Measurements from ENCODE around the gene STARD13. TPM values are rescaled to one million over a fixed set of nuclear protein-coding genes. Genes with fewer than 3 reads are reported as not detected.

The STARD13 gene
- total RNA-seq, 1 experiment from 2014 or later = 1.2 TPM

- no peaks in the 10 kb centered on the region for H3K9me3 ChIP-seq (ENCODE audit: low read length)
- no peak overlapping the region for H3K4me2 ChIP-seq (ENCODE audit: low read depth, low read length, poor library complexity, severe bottlenecking)
- no peaks in the 10 kb centered on the region for H3K9me2 ChIP-seq (replicated peaks; ENCODE audit: insufficient read depth, low read length)
- no peaks in the 10 kb centered on the region for H3K36me3 ChIP-seq (ENCODE audit: insufficient read depth, low read length)
- H3K9ac ChIP-seq (ENCODE audit: low read length) = no peak overlapping the region
- H3K4me3 ChIP-seq (ENCODE audit: low read length) = no peak overlapping the region
- no peaks in the 10 kb centered on the region for H3K79me2 ChIP-seq (ENCODE audit: low read length)
- H2AFZ ChIP-seq (ENCODE audit: low read length) = no peak overlapping the region
- DNase-seq = no peak
- H3K27ac ChIP-seq (ENCODE audit: low read length) = no peak overlapping the region
- H3K27me3 ChIP-seq (ENCODE audit: low read length) = no peaks in the 10 kb centered on the region
- H4K20me1 ChIP-seq (ENCODE audit: insufficient read depth, low read depth, low read length) = no peaks in the 10 kb centered on the region
- H3K4me1 ChIP-seq (ENCODE audit: low read length) = no peaks in the 10 kb centered on the region
Measured at GRCh38 chr13:33100886-33101285, 184.7 kb downstream of the STARD13 start.

DNA sequence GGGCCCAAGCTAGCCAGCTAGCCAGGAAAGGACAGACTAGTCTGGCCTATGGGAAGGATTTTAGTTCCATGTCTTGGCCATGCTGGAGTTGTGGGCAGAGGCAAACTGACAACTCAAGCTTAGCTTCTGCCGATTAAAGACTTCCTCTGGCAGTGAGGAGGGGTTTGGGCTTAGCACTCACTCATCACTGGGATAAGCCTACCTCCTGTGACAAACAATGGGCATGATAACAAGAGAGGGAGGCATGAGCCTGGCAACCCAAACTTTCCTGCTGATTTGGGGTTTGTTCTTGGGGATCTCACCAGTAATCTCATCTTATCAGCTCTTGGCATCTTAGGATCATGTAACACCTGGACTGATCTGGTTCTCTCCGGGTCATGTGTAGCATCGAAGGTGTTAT, 185.7 kb downstream of the STARD13 start:
- Histone ChIP-seq H3K4me3 (ENCODE audit: low read length) (no peak overlapping the region), H3K4me2 (ENCODE audit: low read depth, low read length, poor library complexity, severe bottlenecking) (no peak overlapping the region), H3K9ac (ENCODE audit: low read length) (no peak overlapping the region), H4K20me1 (ENCODE audit: insufficient read depth, low read depth, low read length) (no peaks in the 10 kb centered on the region), H3K9me3 (ENCODE audit: low read length) (no peaks in the 10 kb centered on the region), H3K79me2 (ENCODE audit: low read length) (no peaks in the 10 kb centered on the region), H3K27ac (ENCODE audit: low read length) (no peak overlapping the region), H3K27me3 (ENCODE audit: low read length) (no peaks in the 10 kb centered on the region), H2AFZ (ENCODE audit: low read length) (no peak overlapping the region), H3K36me3 (ENCODE audit: insufficient read depth, low read length) (no peaks in the 10 kb centered on the region), H3K4me1 (ENCODE audit: low read length) (no peaks in the 10 kb centered on the region), H3K9me2 (replicated peaks; ENCODE audit: insufficient read depth, low read length) (no peaks in the 10 kb centered on the region)
- no peak for DNase-seq

GRCh38 chr13:33096886-33097605, 188.5 kb downstream of the STARD13 start:
- H3K4me1 ChIP-seq (ENCODE audit: low read length) = peaks cover 6% of the 10 kb centered on the region
- H3K9me3 ChIP-seq (ENCODE audit: low read length) = no peaks in the 10 kb centered on the region
- no peak overlapping the region for H3K27ac ChIP-seq (ENCODE audit: low read length)
- no peaks in the 10 kb centered on the region for H3K36me3 ChIP-seq (ENCODE audit: insufficient read depth, low read length)
- no peaks in the 10 kb centered on the region for H4K20me1 ChIP-seq (ENCODE audit: insufficient read depth, low read depth, low read length)
- H2AFZ ChIP-seq (ENCODE audit: low read length) = no peak overlapping the region
- no peaks in the 10 kb centered on the region for H3K9me2 ChIP-seq (replicated peaks; ENCODE audit: insufficient read depth, low read length)
- H3K27me3 ChIP-seq (ENCODE audit: low read length) = no peaks in the 10 kb centered on the region
- no peak overlapping the region for H3K9ac ChIP-seq (ENCODE audit: low read length)
- no peak overlapping the region for H3K4me3 ChIP-seq (ENCODE audit: low read length)
- peak; percentile 12 for DNase-seq
- H3K79me2 ChIP-seq (ENCODE audit: low read length) = no peaks in the 10 kb centered on the region
- H3K4me2 ChIP-seq (ENCODE audit: low read depth, low read length, poor library complexity, severe bottlenecking) = no peak overlapping the region

DNA sequence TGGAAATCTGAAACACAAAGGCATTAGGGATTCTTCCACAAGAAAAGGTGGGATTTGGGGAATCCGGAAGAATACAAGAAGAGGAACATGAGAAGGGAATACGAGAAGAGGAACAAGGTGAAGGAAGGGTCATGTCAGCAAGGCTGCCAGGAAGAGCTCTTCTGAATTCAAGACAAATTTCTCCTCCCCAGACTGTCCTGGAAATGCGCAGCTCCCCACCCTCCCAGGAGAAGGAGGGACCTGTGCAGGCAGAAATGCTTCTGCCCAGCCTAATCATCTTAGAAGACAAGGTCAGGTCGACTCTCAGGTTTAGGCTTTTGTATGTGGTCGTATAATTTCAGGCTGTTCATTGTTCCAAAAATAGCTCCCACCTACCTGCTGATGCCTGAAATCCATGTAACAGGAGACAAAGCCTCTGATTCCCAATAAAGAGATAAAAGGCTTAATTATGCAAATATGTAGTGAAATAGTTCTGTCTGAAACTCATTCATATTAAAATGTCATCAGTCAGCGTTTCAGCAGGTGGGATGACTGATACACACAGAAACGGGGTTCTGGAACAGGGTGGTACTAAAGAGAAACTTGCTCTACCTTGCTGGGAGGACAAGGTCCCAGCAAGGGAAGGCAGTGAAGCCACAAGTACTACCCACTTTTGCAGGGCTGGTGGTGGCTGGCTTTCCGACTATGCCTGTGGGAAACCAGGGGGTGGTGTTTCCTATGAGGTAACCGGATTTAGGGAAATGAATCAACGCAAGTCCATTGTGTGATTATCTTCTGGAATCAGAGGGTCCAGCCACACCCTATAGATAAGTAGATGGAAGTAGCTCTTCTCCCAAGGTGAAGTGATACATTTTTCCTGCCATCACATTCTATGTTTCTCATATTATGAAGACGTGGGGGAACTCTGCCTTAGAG, 193.2 kb downstream of the STARD13 start:
- Histone ChIP-seq H3K79me2 (ENCODE audit: low read length) (no peaks in the 10 kb centered on the region), H2AFZ (ENCODE audit: low read length) (no peak overlapping the region), H3K4me1 (ENCODE audit: low read length) (peaks cover 11% of the 10 kb centered on the region), H3K4me3 (ENCODE audit: low read length) (no peak overlapping the region), H3K27me3 (ENCODE audit: low read length) (no peaks in the 10 kb centered on the region), H3K4me2 (ENCODE audit: low read depth, low read length, poor library complexity, severe bottlenecking) (no peak overlapping the region), H3K27ac (ENCODE audit: low read length) (no peak overlapping the region), H4K20me1 (ENCODE audit: insufficient read depth, low read depth, low read length) (no peaks in the 10 kb centered on the region), H3K9me2 (replicated peaks; ENCODE audit: insufficient read depth, low read length) (no peaks in the 10 kb centered on the region), H3K9ac (ENCODE audit: low read length) (no peak overlapping the region), H3K36me3 (ENCODE audit: insufficient read depth, low read length) (no peaks in the 10 kb centered on the region), H3K9me3 (ENCODE audit: low read length) (no peaks in the 10 kb centered on the region)
- no peak for DNase-seq

GRCh38 chr13:33091415-33091774, 194.2 kb downstream of the STARD13 start:
- DNase-seq = no peak
- Histone ChIP-seq H2AFZ (ENCODE audit: low read length) (no peak overlapping the region), H3K4me2 (ENCODE audit: low read depth, low read length, poor library complexity, severe bottlenecking) (no peak overlapping the region), H3K9ac (ENCODE audit: low read length) (no peak overlapping the region), H3K9me3 (ENCODE audit: low read length) (no peaks in the 10 kb centered on the region), H3K27ac (ENCODE audit: low read length) (no peak overlapping the region), H3K79me2 (ENCODE audit: low read length) (no peaks in the 10 kb centered on the region), H3K4me1 (ENCODE audit: low read length) (peaks cover 11% of the 10 kb centered on the region), H3K9me2 (replicated peaks; ENCODE audit: insufficient read depth, low read length) (no peaks in the 10 kb centered on the region), H3K27me3 (ENCODE audit: low read length) (no peaks in the 10 kb centered on the region), H4K20me1 (ENCODE audit: insufficient read depth, low read depth, low read length) (no peaks in the 10 kb centered on the region), H3K4me3 (ENCODE audit: low read length) (no peak overlapping the region), H3K36me3 (ENCODE audit: insufficient read depth, low read length) (no peaks in the 10 kb centered on the region)

- H3K9ac ChIP-seq (ENCODE audit: low read length) = no peak overlapping the region
- no peak overlapping the region for H2AFZ ChIP-seq (ENCODE audit: low read length)
- no peak overlapping the region for H3K4me2 ChIP-seq (ENCODE audit: low read depth, low read length, poor library complexity, severe bottlenecking)
Measured at GRCh38 chr13:33090755-33091414, 194.7 kb downstream of the STARD13 start.

GRCh38 chr13:33089311-33089710, 196.2 kb downstream of the STARD13 start:
- no peaks in the 10 kb centered on the region for H3K9me2 ChIP-seq (replicated peaks; ENCODE audit: insufficient read depth, low read length)
- H3K4me2 ChIP-seq (ENCODE audit: low read depth, low read length, poor library complexity, severe bottlenecking) = no peak overlapping the region
- no peak overlapping the region for H2AFZ ChIP-seq (ENCODE audit: low read length)
- H3K4me3 ChIP-seq (ENCODE audit: low read length) = no peak overlapping the region
- DNase-seq = no peak
- no peak overlapping the region for H3K9ac ChIP-seq (ENCODE audit: low read length)
- no peaks in the 10 kb centered on the region for H3K36me3 ChIP-seq (ENCODE audit: insufficient read depth, low read length)
- no peaks in the 10 kb centered on the region for H3K79me2 ChIP-seq (ENCODE audit: low read length)
- H3K27ac ChIP-seq (ENCODE audit: low read length) = 0 out of 2 replicates have a peak overlapping the region, but pooled peaks have one; percentile 2
- H3K27me3 ChIP-seq (ENCODE audit: low read length) = no peaks in the 10 kb centered on the region
- no peaks in the 10 kb centered on the region for H4K20me1 ChIP-seq (ENCODE audit: insufficient read depth, low read depth, low read length)
- H3K9me3 ChIP-seq (ENCODE audit: low read length) = no peaks in the 10 kb centered on the region
- H3K4me1 ChIP-seq (ENCODE audit: low read length) = peaks cover 11% of the 10 kb centered on the region

More at GRCh38 chr13:33090755-33091414, 194.7 kb downstream of the STARD13 start:
- no peak overlapping the region for H3K4me3 ChIP-seq (ENCODE audit: low read length)
- no peak for DNase-seq
- no peaks in the 10 kb centered on the region for H3K9me3 ChIP-seq (ENCODE audit: low read length)
- H3K36me3 ChIP-seq (ENCODE audit: insufficient read depth, low read length) = no peaks in the 10 kb centered on the region
- no peaks in the 10 kb centered on the region for H3K9me2 ChIP-seq (replicated peaks; ENCODE audit: insufficient read depth, low read length)
- no peaks in the 10 kb centered on the region for H3K79me2 ChIP-seq (ENCODE audit: low read length)
- H3K27ac ChIP-seq (ENCODE audit: low read length) = no peak overlapping the region
- H3K4me1 ChIP-seq (ENCODE audit: low read length) = peaks cover 11% of the 10 kb centered on the region
- H3K27me3 ChIP-seq (ENCODE audit: low read length) = no peaks in the 10 kb centered on the region
- no peaks in the 10 kb centered on the region for H4K20me1 ChIP-seq (ENCODE audit: insufficient read depth, low read depth, low read length)

- H3K36me3 ChIP-seq (ENCODE audit: insufficient read depth, low read length) = no peaks in the 10 kb centered on the region
- H3K4me3 ChIP-seq (ENCODE audit: low read length) = no peak overlapping the region
- no peak overlapping the region for H3K27ac ChIP-seq (ENCODE audit: low read length)
- H3K27me3 ChIP-seq (ENCODE audit: low read length) = no peaks in the 10 kb centered on the region
- H3K9me2 ChIP-seq (replicated peaks; ENCODE audit: insufficient read depth, low read length) = no peaks in the 10 kb centered on the region
- no peaks in the 10 kb centered on the region for H3K79me2 ChIP-seq (ENCODE audit: low read length)
- H3K4me2 ChIP-seq (ENCODE audit: low read depth, low read length, poor library complexity, severe bottlenecking) = no peak overlapping the region
- H4K20me1 ChIP-seq (ENCODE audit: insufficient read depth, low read depth, low read length) = no peaks in the 10 kb centered on the region
- DNase-seq = no peak
- H3K9me3 ChIP-seq (ENCODE audit: low read length) = no peaks in the 10 kb centered on the region
- no peak overlapping the region for H3K9ac ChIP-seq (ENCODE audit: low read length)
- no peak overlapping the region for H2AFZ ChIP-seq (ENCODE audit: low read length)
- H3K4me1 ChIP-seq (ENCODE audit: low read length) = peaks cover 11% of the 10 kb centered on the region
Measured at GRCh38 chr13:33087790-33088189, 197.8 kb downstream of the STARD13 start.
